ENCODE measurements around the gene SLC10A7.

Gene SLC10A7

DNA sequence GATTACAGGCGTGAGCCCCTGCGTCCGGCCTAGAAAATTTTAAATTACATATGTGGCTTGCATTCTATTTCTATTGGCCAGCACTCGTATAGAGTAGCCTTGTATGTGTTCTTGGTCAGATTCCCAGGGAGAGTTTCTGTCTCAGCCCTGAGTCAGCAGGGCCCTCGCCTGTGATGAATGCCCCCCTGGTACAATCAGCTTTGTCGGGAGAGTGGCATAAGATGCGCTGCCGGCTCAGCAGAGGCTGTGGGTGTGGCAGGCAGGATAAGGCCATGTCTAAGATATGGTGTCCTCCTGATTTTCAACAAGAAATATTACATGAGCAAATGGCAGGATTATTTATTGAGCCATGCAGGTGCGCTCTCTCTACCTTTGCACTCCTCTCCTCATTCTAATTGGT lies 309.0 kb downstream of the SLC10A7 start:
- ChIA-PET POLR2A (no interaction called here), CTCF (no interaction called here)
- TF ChIP-seq, protein P1, sequence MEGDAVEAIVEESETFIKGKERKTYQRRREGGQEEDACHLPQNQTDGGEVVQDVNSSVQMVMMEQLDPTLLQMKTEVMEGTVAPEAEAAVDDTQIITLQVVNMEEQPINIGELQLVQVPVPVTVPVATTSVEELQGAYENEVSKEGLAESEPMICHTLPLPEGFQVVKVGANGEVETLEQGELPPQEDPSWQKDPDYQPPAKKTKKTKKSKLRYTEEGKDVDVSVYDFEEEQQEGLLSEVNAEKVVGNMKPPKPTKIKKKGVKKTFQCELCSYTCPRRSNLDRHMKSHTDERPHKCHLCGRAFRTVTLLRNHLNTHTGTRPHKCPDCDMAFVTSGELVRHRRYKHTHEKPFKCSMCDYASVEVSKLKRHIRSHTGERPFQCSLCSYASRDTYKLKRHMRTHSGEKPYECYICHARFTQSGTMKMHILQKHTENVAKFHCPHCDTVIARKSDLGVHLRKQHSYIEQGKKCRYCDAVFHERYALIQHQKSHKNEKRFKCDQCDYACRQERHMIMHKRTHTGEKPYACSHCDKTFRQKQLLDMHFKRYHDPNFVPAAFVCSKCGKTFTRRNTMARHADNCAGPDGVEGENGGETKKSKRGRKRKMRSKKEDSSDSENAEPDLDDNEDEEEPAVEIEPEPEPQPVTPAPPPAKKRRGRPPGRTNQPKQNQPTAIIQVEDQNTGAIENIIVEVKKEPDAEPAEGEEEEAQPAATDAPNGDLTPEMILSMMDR (IDR thresholded peaks at IDR 0.05; ENCODE audit: insufficient read depth, low read length, missing control alignments): no peak
- no peak for DNase-seq (ENCODE audit: low read depth, low spot score)
- no peak overlapping the region for H3K4me3 ChIP-seq (ENCODE audit: low read depth, low read length)

DNA sequence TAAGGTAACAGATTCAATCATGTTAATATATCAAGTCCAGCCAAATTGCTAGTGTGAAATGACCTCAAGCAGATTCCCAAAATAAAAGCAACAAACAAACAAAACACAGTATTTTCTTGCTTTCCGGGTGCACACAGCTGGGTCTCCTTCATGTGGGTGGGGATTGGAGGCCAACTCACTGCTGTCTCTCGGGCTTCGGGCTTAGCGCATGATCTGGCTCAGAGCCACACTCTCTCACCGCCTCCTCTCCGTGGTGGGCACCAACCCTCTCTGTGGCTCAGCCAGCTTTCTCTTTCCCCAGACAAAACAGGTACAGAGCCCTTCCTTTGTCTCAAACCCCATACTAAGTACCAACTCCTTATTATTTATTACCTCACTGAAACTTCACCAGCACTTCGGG lies 310.3 kb downstream of the SLC10A7 start:
- no peak overlapping the region for H3K4me3 ChIP-seq (ENCODE audit: low read depth, low read length)
- ChIA-PET POLR2A (no interaction called here), CTCF (interaction anchor here (0.6 kb wide), 1 partner anchor 802 kb away, joined by 4 read pairs; no protein-coding TSS in a partner anchor)

DNA sequence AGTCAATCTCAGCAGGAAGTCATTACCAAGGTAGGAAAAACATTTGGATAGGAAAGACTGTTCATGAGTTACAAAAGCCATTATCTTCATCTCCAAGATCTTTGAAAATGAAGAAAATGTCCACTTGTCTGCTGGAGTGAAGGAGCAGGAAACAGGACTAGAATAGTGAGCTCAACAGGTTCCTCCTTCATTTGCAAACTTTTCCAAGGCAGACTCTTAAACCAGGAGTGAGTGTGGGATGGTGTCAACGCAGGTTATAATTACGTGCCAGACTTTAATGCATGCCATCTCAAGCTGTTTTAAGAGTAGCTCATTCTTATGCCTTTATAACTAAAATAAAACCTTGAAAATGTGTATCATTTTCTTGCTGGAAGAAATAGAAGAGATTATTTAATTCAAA lies 310.9 kb downstream of the SLC10A7 start:
- POLR2A ChIA-PET: no interaction called here
- no peak for DNase-seq (ENCODE audit: low read depth, low spot score)
- no peak overlapping the region for H3K4me3 ChIP-seq (ENCODE audit: low read depth, low read length)
- TF ChIP-seq, protein P1 (IDR thresholded peaks at IDR 0.05; ENCODE audit: insufficient read depth, low read length, missing control alignments): no peak
- CTCF ChIA-PET: interaction anchor here (0.6 kb wide), 1 partner anchor 802 kb away, joined by 4 read pairs; no protein-coding TSS in a partner anchor

More for the DNA sequence above, 310.3 kb downstream of the SLC10A7 start:
- DNase-seq (ENCODE audit: low read depth, low spot score): no peak
- TF ChIP-seq, protein P1 (IDR thresholded peaks at IDR 0.05; ENCODE audit: insufficient read depth, low read length, missing control alignments): no peak

DNA sequence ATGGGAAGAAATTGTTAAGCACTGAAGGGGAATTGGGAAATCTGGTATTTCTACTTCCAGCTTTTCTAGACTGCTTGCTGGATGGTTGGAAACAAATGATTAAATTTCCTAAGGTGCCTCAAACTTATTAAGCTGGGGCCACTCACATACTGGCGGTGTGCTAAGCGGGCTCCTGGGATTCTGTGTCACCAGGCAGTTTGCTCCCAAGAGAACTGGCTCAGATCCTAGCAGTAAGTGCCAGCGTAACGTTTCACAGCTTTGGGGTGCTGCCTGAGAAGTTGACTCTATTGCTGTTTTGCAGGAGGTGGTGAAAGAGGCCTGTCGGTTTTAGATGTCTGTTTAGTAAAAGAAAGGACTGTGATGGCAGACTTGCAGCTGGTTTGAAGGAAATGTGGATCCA lies 314.3 kb downstream of the SLC10A7 start:
- CTCF ChIA-PET: no interaction called here
- TF ChIP-seq, protein P1 (IDR thresholded peaks at IDR 0.05; ENCODE audit: insufficient read depth, low read length, missing control alignments): no peak
- no peak overlapping the region for H3K4me3 ChIP-seq (ENCODE audit: low read depth, low read length)
- DNase-seq (ENCODE audit: low read depth, low spot score): no peak
- POLR2A ChIA-PET: no interaction called here
